Measurements from ENCODE around the gene UHMK1.

UHMK1 gene

DNA sequence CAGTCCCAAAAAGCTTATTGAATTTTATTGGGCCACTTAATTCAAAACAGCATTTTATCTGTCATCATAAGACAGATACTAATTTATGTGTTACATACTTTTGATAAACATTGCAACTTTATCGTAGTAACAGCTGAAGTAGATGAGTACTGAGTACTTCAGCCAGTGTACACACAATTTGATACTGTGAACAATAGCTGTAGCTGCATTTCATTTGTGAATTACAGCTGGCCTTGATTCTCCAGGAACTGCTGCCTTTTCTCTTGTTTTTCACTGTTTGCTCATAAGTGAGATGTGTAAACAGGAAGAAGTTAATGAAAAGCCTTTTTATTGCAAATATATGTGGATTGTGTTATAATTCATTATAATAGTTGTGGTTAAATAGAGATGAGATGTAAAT is 74.1 kb downstream of the UHMK1 start:
- Histone ChIP-seq H3K27ac (replicated peaks) (no peak overlapping the region), H3K4me3 (replicated peaks; ENCODE audit: insufficient read depth, low read length) (no peak overlapping the region), H3K27me3 (ENCODE audit: insufficient read depth, poor library complexity, severe bottlenecking) (no peaks in the 10 kb centered on the region)
- no peak for DNase-seq (ENCODE audit: low read depth in 1 of 2, low spot score in 1 of 2)
- TF ChIP-seq, protein P1, sequence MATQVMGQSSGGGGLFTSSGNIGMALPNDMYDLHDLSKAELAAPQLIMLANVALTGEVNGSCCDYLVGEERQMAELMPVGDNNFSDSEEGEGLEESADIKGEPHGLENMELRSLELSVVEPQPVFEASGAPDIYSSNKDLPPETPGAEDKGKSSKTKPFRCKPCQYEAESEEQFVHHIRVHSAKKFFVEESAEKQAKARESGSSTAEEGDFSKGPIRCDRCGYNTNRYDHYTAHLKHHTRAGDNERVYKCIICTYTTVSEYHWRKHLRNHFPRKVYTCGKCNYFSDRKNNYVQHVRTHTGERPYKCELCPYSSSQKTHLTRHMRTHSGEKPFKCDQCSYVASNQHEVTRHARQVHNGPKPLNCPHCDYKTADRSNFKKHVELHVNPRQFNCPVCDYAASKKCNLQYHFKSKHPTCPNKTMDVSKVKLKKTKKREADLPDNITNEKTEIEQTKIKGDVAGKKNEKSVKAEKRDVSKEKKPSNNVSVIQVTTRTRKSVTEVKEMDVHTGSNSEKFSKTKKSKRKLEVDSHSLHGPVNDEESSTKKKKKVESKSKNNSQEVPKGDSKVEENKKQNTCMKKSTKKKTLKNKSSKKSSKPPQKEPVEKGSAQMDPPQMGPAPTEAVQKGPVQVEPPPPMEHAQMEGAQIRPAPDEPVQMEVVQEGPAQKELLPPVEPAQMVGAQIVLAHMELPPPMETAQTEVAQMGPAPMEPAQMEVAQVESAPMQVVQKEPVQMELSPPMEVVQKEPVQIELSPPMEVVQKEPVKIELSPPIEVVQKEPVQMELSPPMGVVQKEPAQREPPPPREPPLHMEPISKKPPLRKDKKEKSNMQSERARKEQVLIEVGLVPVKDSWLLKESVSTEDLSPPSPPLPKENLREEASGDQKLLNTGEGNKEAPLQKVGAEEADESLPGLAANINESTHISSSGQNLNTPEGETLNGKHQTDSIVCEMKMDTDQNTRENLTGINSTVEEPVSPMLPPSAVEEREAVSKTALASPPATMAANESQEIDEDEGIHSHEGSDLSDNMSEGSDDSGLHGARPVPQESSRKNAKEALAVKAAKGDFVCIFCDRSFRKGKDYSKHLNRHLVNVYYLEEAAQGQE (IDR thresholded peaks at IDR 0.05; ENCODE audit: insufficient replicate concordance, low read depth), result no peak
- TF ChIP-seq POLR2AphosphoS5 (IDR thresholded peaks at IDR 0.05; ENCODE audit: low read depth) (no peak), SPI1 (IDR thresholded peaks at IDR 0.05; ENCODE audit: borderline replicate concordance, low read depth) (no peak), GABPA (IDR thresholded peaks at IDR 0.05; ENCODE audit: low read depth) (no peak)
- TF ChIP-seq, protein P2, sequence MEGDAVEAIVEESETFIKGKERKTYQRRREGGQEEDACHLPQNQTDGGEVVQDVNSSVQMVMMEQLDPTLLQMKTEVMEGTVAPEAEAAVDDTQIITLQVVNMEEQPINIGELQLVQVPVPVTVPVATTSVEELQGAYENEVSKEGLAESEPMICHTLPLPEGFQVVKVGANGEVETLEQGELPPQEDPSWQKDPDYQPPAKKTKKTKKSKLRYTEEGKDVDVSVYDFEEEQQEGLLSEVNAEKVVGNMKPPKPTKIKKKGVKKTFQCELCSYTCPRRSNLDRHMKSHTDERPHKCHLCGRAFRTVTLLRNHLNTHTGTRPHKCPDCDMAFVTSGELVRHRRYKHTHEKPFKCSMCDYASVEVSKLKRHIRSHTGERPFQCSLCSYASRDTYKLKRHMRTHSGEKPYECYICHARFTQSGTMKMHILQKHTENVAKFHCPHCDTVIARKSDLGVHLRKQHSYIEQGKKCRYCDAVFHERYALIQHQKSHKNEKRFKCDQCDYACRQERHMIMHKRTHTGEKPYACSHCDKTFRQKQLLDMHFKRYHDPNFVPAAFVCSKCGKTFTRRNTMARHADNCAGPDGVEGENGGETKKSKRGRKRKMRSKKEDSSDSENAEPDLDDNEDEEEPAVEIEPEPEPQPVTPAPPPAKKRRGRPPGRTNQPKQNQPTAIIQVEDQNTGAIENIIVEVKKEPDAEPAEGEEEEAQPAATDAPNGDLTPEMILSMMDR (IDR thresholded peaks at IDR 0.05; ENCODE audit: insufficient read depth, low read length), result no peak

DNA sequence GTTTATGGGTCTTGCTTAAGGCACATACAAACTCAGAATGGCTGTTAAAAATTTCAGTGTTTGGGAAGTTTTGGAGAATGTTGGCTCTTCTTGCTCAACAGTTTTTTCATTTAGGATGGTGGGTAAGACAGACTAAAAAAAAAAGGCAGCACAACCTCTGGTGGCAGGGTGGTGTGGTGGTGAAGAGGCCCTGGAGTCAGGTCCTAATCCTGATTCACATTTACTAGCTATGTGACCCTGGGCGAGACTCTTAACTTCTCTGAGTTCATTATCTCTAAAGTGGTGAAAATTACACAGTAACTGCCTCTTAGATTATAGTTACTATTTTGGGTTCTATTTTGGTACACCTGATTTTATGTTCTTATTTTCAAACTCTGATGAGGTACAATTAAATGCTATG is 75.5 kb downstream of the UHMK1 start:
- H3K27me3 ChIP-seq (ENCODE audit: insufficient read depth, poor library complexity, severe bottlenecking), result no peaks in the 10 kb centered on the region
- TF ChIP-seq GABPA (IDR thresholded peaks at IDR 0.05; ENCODE audit: low read depth) (no peak), SPI1 (IDR thresholded peaks at IDR 0.05; ENCODE audit: borderline replicate concordance, low read depth) (no peak), POLR2AphosphoS5 (IDR thresholded peaks at IDR 0.05; ENCODE audit: low read depth) (no peak)
- TF ChIP-seq, protein P2 (IDR thresholded peaks at IDR 0.05; ENCODE audit: insufficient read depth, low read length), result no peak
- TF ChIP-seq, protein P1 (IDR thresholded peaks at IDR 0.05; ENCODE audit: insufficient replicate concordance, low read depth), result no peak
- DNase-seq (ENCODE audit: low read depth in 1 of 2, low spot score in 1 of 2), result no peak
- no peak overlapping the region for H3K27ac ChIP-seq (replicated peaks)
- no peak overlapping the region for H3K4me3 ChIP-seq (replicated peaks; ENCODE audit: insufficient read depth, low read length)

DNA sequence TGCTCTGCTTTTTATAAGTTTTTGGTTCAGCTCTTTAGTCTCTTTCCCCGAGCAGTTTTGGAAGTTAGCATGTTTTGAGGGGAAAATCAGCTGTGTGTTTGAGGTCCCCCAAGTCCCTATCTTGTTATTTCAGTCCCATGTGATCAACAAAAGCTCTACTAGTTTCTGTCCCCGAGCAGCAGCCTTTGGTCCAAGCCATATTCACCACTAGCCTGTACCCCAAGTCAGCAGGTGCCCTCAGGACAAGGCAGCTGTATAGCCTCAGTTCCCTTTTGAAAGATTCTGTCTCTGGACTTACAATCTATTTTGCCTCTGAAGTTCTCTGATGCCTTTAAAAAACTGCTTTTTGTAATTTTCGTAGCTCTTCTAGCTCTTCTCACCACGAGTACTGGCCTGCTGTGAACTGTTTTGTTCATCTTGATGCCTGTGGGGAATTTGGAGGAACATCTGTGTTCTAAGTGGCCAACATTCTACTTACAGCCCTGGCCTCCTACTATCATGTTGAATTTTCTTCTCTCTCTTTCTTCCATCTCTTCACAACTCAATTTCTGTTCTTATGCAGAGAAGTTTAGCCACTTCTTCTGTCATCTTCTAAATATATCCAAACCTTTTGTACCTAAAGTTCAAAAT is 80.6 kb downstream of the UHMK1 start:
- DNase-seq (ENCODE audit: low read depth in 1 of 2, low spot score in 1 of 2), result no peak
- TF ChIP-seq, protein P2 (IDR thresholded peaks at IDR 0.05; ENCODE audit: insufficient read depth, low read length), result no peak
- no peak for TF ChIP-seq SPI1 (IDR thresholded peaks at IDR 0.05; ENCODE audit: borderline replicate concordance, low read depth)
- no peak for TF ChIP-seq GABPA (IDR thresholded peaks at IDR 0.05; ENCODE audit: low read depth)
- TF ChIP-seq POLR2AphosphoS5 (IDR thresholded peaks at IDR 0.05; ENCODE audit: low read depth), result no peak
- TF ChIP-seq, protein P1 (IDR thresholded peaks at IDR 0.05; ENCODE audit: insufficient replicate concordance, low read depth), result no peak
- Histone ChIP-seq H3K4me3 (replicated peaks; ENCODE audit: insufficient read depth, low read length) (no peak overlapping the region), H3K27me3 (ENCODE audit: insufficient read depth, poor library complexity, severe bottlenecking) (no peaks in the 10 kb centered on the region), H3K27ac (replicated peaks) (no peak overlapping the region)

Measured in HL-60 (cell line).